G401.6 (cell line): Measurements from ENCODE around the gene MTRF1L.
"Not testable (repeated sequence)": the region's sequence is repeated elsewhere in the genome, so short reads cannot be mapped to it uniquely, and the experiment has no call there.

Source experiments
- FAIRE-seq: peaks from 2 replicates; lab custom pipeline; 2012; peaks lifted over from hg19 to GRCh38; lab: Jason Lieb, UNC

The MTRF1L gene

DNA sequence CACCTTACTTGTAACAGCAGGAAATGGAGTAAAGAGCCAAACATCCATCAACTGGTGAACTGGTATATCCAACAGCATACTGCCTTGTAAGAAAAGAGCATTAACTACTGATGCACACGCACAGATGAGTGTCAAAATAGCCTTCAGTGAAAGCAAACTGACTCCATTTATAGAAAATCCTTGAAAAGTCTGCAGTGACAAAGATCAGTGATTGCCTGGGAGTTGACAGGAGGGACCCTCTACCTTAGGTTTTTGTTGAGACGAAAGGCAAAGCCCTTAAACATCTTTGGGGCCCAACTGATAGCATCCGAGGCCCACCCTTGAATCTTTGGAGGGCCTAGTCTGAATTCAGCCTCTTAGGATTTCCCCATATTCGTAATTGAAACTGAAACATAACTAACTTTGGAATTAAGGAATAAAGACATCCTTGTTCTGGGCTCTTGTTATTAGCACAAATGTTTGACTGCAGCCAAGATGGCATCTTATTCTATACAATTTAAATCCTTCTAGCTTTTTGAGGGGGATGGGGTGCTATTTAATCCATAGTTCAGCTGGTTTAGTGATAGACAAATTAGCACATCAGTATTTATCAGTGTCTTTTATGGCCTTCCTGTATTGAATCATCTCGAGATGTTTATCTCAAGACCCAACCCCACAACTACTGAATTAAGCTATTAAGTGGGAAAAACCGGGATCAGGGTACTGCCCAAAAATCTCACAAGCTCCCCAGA is 32.7 kb downstream of the MTRF1L start:
- no peak for FAIRE-seq

DNA sequence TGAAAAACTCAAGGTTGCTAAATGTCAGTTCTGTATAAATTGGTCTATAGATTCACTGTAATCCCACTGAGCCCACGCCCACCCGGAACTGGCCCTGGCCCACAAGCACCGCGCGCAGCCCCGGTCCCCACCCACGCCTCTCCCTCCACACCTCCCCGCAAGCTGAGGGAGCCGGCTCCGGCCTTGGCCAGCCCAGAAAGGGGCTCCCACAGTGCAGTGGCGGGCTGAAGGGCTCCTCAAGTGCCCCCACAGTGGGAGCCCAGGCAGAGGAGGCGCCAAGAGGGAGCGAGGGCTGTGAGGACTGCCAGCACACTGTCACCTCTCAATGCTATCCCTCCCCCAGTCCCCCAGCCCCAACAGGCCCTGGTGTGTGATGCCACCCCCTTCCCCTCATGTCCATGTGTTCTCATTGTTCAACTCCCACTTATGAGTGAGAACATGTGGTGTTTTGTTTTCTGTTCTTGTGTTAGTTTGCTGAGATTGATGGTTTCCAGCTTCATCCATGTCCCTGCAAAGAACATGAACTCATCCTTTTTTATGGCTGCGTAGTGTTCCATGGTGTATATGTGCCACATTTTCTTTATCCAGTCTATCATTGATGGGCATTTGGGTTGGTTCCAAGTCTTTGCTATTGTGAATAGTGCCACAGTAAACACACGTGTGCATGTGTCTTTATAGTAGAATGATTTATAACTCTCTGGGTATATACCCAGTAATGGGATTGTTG is 36.2 kb downstream of the MTRF1L start:
- not testable (repeated sequence) for FAIRE-seq

GRCh38 chr6:152959333-152959732 is 43.2 kb downstream of the MTRF1L start:
- FAIRE-seq: no peak

DNA sequence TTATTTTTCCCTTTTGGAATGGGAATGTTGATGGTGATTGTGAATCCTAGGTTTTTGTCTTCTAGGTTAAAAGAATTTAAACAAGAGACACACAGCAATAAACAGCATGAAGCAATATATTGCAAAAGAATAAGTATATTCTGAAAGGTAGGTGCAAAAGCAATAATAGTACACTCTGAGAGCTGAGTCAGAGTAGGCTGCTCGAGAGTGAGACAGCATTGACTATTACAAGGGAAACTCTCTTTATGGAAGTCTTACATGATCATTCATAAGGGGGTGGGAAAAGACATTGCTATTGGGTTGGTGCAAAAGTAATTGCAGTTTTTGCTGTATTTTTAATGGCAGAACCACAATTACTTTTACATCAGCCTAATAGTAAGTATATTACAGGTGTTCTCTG is 44.7 kb downstream of the MTRF1L start:
- FAIRE-seq: no peak

- no peak for FAIRE-seq
Observed at GRCh38 chr6:152954443-152954842, 48.1 kb downstream of the MTRF1L start.

GRCh38 chr6:152952866-152953509 is 49.5 kb downstream of the MTRF1L start:
- peak; percentile 88 for FAIRE-seq

GRCh38 chr6:152952045-152952444 is 50.5 kb downstream of the MTRF1L start:
- FAIRE-seq: no peak

GRCh38 chr6:152950240-152950639 is 52.3 kb downstream of the MTRF1L start:
- FAIRE-seq: no peak

- FAIRE-seq: peak; percentile 65
Observed at GRCh38 chr6:152948150-152948768, 54.2 kb downstream of the MTRF1L start.

DNA sequence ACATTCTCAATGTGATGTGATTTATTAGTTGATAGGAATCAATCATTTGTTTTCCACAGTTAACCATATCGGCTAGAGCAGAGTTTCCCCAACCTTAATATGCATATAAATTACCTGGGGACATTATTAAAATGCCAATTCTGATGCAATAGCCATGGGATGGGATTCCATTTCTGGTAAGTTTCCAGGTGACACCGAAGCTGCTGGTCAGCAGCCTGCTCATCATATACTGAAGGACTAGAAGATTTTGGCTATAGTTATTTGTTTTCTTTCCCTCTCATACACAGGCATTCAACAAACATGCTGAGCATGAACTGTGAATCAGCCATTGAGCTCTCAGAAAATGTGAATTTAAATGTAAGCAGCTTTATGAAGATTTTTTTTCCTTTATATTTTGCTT is 55.5 kb downstream of the MTRF1L start:
- FAIRE-seq: no peak

GRCh38 chr6:152946484-152946883 is 56.0 kb downstream of the MTRF1L start:
- no peak for FAIRE-seq

GRCh38 chr6:152943260-152943897 is 59.1 kb downstream of the MTRF1L start:
- no peak for FAIRE-seq

DNA sequence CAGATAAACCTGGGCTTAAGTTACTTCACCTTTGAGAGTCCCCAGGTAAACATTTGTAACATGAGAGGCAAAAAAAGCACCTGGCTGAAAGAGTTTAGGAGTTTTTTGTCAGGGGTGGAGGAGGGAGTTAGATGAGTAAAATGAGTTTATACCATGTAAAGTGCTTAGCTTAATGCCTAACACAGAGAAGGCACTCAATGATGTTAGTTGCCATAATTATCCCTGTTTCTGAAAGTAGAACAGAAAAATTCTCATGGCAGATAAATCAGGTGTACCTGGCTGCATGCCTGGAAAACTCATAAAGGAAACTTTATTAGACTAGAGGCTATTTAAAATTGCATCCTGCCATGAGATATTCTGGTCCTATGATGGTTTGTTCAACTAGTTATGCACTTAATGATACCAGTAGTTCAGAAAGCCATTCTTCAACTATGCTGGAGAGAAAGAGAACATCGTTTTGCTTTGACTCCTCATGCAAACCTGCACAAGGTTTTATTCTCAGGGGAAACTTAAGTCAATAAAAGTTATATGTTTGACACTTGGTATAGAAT is 60.1 kb downstream of the MTRF1L start:
- FAIRE-seq: no peak

- no peak for FAIRE-seq
Observed at GRCh38 chr6:152941746-152942145, 60.8 kb downstream of the MTRF1L start.
